Activated gamma-delta T cell (primary cell): ENCODE results near the gene SH2D2A.

Source experiments
- DNase-seq: peaks from one replicate; lab custom pipeline; 2025; lab: John Stamatoyannopoulos, UW

Gene SH2D2A

GRCh38 chr1:156847591-156848460, 31.2 kb upstream of the SH2D2A start:
- no peak for DNase-seq

GRCh38 chr1:156846643-156847042, 30.0 kb upstream of the SH2D2A start:
- DNase-seq = no peak

GRCh38 chr1:156845953-156846545, 29.4 kb upstream of the SH2D2A start:
- DNase-seq = no peak

- DNase-seq = no peak
Observed at GRCh38 chr1:156845055-156845952, 28.7 kb upstream of the SH2D2A start.

- DNase-seq = no peak
Observed at GRCh38 chr1:156844638-156845037, 28.0 kb upstream of the SH2D2A start.

GRCh38 chr1:156844102-156844501, 27.5 kb upstream of the SH2D2A start:
- DNase-seq = no peak

GRCh38 chr1:156842618-156843300, 26.1 kb upstream of the SH2D2A start:
- no peak for DNase-seq

- DNase-seq = no peak
Observed at GRCh38 chr1:156841295-156841855, 24.7 kb upstream of the SH2D2A start.

- no peak for DNase-seq
Observed at GRCh38 chr1:156840898-156841279, 24.2 kb upstream of the SH2D2A start.

- DNase-seq = no peak
Observed at GRCh38 chr1:156840186-156840897, 23.7 kb upstream of the SH2D2A start.

- DNase-seq = no peak
Observed at GRCh38 chr1:156839426-156840109, 22.9 kb upstream of the SH2D2A start.

- no peak for DNase-seq
Observed at GRCh38 chr1:156838972-156839371, 22.3 kb upstream of the SH2D2A start.

GRCh38 chr1:156836892-156837291, 20.2 kb upstream of the SH2D2A start:
- DNase-seq = no peak

GRCh38 chr1:156836041-156836654, 19.5 kb upstream of the SH2D2A start:
- DNase-seq = no peak

- DNase-seq = no peak
Observed at GRCh38 chr1:156834322-156834721, 17.7 kb upstream of the SH2D2A start.

- no peak for DNase-seq
Observed at GRCh38 chr1:156833603-156834002, 17.0 kb upstream of the SH2D2A start.

GRCh38 chr1:156832434-156832833, 15.8 kb upstream of the SH2D2A start:
- DNase-seq = no peak

- DNase-seq = no peak
Observed at GRCh38 chr1:156828400-156829124, 11.9 kb upstream of the SH2D2A start.

GRCh38 chr1:156826630-156827029, 10.0 kb upstream of the SH2D2A start:
- DNase-seq = no peak
